Measurements from ENCODE around the gene PPARD.

PPARD gene

DNA sequence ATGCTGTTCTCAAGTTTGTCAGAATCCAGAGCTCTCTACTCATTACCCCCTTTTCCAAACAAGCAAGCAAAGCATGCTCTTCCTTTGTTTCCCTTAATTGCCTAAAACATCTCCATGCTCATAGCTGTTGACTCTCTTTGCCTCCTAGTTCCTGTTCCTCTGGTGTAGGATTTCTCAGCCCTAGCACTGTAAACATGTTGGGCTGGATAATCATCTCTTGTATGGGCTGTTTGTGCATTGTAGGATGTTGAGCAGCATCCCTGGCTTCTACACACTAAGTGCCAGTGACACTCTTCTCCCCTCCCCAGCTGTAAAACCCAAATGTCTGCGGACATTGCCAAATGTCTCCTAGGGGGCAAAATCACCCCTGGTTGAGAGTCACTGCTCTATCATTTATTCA is 14.0 kb downstream of the PPARD start:
- DNase-seq (ENCODE audit: low read depth): no peak

DNA sequence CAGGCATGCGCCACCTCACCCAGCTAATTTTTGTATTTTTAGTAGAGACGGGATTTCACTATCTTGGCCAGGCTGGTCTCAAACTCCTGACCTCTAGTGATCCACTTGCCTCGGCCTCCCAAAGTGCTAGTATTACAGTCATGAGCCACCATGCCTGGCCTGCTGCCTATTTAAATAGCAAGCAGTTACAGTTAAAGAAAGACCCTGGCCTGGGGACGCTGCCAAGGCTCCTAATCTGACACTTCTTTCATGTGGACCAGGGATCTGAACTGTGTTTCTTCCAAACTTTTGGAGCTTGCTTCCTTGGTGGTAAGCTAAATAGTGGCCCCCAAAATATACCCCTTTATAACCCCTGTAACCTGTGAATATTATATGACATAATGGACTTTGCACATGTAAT is 15.3 kb downstream of the PPARD start:
- DNase-seq (ENCODE audit: low read depth): no peak

DNA sequence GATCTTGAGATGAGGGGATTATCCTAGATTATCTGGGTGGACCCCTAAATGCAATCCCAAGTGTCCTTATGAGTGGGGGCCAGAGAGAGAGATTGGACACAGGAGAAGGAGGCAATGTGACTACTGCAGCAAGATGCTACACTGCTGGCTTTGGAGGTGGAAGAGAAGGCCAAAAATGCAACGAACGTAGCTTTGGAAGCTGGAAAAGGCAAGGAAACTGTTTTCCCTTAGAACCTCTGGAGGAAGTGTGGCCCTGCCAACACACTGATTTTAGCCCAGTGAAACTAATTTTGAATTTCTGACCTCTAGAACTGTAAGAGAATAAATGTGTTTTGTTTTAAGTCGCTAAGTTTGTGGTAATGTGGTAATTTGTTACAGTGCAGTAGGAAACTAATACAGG is 15.7 kb downstream of the PPARD start:
- DNase-seq (ENCODE audit: low read depth): no peak

DNA sequence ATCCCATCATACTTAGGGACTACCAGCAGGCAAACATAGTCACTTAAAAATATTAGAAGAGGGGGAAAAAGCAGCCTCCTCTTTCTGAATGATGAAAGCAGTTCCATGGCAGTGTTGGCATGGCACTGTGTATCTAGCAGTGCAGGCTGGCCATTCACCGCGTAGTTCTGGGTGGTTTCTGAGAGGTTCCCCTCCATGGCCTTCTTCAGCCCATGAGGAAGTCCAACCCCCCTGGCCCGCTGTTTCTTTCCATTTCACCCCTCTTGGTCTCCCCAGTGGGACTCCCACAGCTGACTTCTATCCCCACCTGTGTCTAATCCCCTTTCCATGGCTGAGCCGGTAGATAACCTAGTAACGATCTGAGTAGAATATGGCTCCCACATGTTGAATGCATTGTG is 17.0 kb downstream of the PPARD start:
- DNase-seq (ENCODE audit: low read depth): no peak

DNA sequence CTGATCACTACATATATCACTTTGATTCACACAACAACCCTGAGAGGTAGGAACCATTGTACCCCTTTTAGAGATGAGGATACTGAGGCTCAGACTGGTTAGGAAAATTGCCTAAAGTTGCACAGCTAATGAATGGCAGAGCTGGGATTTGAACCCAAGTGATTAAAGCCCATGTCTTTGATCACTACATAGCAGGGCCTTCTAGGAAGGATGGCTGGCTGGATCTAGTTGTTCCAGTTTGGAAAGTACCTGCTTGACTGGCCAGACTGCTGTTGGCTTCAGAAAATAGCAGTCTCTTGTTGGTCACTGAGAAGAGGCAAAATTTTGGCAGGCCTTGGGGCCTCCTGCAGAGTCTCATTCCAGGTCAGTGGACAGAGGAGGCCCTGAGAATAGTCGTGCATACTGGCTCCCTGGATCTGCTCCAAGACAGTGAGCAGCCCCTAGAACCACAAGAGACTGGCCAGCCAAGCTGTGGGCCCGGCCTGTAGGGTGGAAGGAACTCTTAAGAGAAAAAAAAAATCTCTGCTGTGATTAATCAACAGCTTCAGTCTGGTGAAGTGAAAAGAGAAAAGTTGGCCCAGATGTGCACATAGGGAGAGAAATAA is 17.5 kb downstream of the PPARD start:
- no peak for DNase-seq (ENCODE audit: low read depth)

DNA sequence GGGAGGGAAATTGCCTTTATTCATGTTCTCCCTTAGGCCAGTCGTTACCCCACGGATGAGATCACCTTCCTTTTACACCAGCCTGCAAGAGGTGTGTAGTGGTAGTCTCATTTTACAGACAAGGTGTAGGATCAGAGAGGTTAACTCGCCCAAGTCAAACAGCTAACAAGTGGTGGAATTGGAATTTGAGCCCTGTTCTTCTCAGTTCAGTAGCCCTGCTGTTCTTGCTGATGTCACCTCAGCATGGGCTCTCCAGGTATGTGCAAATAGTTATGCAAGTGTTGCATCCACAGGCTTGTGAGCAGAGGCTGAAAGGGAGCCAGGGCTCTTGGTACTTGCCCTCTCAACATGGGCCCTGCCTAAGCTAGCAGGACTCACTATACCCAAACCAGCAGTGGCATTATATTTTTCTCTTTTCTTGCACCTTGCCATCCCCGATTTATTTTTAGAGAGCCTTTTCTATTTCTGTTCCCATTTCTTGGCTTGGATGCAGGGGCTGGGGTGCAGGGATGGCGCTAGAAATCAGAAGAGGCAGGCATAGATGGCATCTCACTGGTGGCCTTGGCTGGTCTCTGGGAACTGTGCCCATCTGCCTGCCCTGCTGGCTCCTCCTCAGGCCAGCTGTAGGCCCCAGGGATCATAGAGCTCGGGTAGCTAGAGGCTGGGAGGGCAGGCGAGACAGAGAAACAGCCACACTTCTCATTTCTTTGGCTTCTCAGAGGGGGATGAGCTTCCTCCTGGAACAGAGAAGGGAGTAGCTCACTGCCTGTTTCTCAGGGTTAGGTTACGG is 18.2 kb downstream of the PPARD start:
- DNase-seq (ENCODE audit: low read depth): no peak

DNA sequence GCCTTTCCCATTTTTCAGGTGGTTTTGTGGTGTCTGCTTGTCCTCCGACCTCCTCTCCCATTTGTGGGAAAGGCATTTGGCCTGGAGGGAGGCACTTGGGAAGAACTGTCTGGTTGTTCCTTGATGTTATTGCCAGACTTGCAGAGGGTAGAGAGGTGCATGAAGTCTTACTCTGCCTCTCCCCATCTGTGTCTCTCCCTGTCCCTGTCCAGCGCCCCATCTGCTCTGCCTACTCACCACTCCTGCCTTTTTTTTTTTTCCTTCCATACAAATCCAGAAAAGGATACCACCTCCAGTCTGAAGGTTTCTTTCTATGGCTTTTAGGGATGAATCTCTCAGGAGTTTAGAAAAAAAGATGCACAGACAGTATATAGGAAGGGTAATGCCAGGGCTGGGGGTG is 19.8 kb downstream of the PPARD start:
- no peak for DNase-seq (ENCODE audit: low read depth)

DNA sequence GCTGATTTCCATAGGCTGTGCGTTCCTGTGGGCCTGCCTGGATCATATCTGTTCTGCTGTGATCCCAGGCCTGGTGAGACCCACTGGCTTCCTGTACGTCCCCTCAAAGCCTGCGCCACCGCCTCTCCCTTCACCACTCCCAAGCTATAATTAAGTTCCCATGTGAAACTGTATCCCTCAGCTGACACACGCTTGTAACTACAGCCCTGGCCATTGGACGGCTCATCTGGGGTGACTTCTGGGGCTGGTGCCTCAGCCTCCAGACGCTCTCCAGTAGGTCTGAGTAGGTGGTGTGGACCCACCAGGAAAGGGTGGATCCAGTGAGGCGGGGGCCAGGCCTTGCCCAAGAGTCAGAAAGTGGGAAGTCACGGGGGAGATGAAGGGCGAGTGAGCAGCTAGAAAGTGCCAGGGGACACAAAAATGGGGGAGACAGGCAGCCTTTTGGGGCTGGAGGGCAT is 21.0 kb downstream of the PPARD start:
- DNase-seq (ENCODE audit: low read depth): no peak

DNA sequence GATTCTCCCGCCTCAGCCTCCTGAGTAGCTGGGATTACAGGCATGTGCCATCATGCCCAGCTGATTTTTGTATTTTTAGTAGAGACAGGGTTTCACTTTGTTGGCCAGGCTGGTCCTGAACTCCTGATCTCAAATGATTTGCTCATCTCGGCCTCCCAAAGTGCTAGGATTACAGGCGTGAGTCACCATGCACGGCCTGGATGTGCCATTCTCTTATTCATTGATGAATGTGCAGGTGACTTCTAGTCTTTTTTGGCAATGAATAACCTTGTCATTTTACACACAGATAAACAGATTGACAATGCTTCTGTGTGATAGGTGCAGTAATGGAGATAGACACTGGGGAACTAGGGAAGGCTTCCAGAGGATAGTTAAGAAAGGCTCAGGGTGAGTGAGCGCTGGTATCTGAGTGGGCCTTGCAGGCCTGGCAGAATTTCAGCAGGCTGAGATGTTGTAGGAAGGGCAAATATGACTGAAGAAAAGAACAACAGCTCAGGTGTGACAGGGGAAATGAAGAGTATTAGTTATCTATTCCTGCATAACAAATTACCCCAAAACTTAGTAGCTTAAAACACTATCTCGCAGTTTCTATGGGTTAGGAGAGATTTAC is 23.3 kb downstream of the PPARD start:
- no peak for DNase-seq (ENCODE audit: low read depth)

DNA sequence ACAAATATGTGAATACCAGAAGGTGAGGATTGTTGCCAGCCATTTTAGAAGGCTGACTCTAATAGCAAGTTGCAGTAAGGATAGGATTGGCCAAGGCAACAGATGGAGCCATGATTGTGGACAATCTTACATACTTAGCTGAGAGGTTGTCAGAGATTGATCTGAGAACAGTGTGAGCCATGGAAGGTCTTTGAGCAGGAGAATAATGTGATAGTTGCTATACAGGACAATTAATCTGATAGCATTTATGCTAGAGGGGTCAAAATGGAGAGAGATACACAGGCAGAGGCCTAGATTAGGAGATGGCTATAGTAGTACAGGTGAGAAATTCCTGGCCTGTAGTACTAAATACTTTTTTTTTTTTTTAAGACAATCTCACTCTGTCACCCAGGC is 23.8 kb downstream of the PPARD start:
- no peak for DNase-seq (ENCODE audit: low read depth)

DNA sequence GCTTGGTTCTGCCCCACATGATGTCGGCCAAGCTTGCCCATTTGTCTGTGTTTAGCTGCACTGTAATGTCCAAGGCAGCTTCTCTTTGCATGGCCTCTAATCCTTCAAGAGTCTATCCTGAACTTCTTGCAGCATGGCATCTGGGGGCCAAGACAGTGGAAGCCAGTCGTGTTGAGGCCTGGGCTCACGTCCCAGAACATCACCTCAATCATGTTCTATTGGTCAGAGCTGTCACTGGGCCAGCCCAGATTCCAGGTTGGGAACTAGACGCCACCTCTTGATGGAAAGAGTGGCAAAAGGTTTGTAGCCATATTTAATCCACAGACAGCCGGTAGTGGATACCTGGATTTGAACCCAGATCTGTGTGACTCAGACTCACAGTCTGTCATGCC is 25.3 kb downstream of the PPARD start:
- DNase-seq (ENCODE audit: low read depth): no peak

DNA sequence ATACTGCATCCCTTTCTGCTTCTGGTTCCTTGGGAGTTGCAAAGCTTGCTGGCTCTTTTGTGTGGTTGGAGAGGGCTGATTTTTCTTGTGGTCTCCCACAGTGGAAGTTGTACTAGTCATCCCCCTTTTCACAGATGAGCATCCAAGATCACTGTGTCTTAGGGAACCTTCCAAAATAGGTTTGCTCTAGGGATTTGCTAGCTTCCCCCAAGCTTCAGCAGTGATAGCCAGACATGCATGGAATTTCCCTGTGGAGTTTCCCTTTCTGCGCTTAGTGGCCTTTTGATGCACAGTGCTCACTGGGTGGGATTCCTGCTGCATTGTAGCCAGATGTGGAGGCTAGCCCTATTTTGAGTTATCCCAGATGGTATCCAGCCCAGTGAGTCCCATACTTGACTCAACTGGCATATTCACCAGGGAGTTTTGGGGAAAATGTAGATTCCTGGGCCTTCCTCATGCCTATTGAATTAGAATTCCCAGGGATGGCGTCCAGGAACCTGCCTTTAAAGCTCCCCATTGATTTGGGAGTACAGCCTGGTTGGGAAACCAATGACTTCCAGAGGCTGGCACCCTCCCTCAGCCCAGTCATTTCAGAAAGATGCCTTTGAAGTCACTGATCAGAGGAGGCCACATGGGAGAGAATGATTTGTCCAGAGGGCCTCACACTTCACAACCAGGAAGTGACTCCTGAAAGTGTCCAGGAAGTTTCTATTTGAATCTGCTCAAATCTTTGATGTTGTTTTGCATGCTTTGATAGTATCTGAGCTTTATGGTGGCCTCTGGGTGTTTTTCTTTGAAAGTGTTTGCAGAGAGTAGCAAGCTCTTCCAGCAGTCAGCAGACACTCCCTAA is 25.9 kb downstream of the PPARD start:
- peak; percentile 18 for DNase-seq (ENCODE audit: low read depth)

DNA sequence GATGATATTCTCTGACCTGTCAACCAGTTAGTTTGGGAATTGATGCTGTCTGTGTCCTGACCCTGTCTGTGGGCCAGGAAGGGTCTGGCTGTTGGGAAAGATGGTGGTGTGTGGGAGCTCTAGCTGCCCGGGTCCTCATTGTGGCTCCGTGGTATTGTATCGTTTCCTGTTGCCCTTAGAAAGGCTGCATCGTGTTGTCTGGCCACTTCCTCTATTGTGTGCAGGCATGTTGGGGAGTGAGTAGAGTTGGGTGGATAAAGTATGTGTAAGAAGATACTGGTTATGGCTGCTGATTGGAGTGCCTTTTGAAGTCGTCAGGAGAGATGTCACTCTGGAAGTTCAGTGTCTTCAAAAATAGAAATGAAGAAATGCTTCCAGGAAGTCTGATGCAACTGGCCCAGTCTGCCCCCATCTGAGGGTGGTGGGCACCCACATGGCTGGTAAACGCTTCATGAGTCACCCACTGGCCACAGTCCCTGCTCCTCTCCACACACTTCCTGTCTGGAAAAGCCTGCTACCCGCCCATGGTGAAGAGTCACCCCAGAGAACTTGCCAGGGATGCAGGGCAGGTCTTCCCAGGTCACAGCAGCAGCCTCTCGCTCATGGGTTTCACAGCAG is 27.9 kb downstream of the PPARD start:
- peak; percentile 45 for DNase-seq (ENCODE audit: low read depth)

DNA sequence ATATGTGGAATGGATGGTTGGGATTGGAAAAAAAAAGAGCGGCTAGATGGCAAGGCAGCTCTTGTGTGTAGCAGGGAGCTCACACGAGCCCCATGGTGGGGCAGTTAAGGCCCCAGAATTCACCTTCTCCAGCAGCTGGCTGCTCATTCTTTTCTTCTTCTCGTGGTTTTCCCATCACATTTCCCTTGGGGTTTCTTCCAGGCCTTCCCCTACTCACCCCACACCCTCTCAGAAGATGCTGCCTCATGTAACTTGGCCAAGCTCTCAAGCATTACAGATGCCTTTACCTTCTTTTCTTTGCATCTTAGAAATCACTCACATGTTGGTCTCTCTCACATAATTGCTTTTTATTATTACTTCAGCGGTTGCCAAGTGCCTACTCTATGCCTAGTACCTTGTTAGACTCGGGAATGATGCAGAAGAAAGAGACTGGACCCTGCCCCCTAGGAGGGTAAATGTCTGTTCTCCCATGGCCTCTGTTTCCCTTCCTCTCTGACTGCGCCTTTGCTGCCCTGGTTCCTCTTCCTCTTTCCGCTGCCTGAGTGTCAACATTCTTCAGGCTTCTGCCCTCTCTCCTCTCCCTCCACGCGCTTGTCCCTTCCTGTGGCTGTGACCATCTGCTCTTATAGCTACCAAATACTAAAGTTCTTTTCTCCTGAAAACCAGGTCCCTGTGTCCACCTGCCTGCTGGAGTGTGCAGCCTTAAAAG is 28.6 kb downstream of the PPARD start:
- DNase-seq (ENCODE audit: low read depth): no peak

DNA sequence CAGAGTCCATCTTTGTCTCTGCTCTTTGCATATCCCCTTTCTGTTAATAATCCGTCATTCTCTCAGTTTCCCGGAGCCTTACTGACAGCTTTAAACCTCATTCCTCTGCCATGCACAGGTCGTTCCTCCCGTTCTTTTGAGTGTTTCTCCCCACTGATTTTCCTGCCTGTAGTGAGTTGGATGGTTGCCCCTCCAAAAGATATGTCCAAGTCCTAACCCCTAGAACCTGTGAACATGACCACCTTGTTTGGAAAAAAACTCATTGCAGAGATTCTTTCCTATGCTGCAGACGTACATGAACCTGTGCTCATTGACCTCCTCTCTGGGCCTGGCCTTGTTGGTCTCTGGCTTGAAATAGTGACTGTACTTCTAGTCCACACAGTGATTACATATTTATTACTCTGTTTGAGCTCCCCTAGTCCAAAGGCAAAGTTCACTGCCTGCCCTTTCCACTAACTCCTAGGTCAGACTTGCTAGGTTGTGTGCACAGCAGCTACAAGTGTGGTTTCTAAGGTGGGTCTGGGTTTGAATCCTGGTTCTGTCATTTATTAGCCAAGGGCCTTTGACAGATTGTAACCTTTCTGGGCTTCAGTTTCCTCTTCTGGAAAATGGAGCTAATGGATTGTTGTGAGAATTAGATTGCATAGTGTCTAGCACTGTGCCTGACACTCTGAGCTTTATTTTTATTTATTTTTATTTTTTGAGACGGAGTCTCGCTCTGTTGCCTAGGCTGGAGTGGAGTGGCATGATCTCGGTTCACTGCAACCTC is 29.3 kb downstream of the PPARD start:
- no peak for DNase-seq (ENCODE audit: low read depth)

DNA sequence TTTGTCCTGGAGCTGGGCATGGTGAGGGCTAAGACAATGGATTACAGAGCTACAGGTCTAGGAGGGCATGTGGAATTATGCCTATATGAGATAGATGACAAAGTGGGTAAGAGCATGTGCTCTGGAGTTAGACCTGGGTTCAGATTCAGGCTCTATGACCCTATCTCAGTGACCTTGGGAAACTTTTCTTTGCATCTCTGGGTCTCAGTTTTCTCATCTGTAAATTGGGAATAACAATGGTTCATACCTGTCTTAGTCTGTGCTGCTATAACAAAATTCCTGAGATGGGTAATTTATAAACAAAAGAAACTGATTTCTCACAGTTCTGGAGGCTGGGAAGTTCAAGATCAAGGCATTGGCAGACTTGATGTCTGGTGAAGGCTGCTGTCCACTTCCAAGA is 30.3 kb downstream of the PPARD start:
- no peak for DNase-seq (ENCODE audit: low read depth)

DNA sequence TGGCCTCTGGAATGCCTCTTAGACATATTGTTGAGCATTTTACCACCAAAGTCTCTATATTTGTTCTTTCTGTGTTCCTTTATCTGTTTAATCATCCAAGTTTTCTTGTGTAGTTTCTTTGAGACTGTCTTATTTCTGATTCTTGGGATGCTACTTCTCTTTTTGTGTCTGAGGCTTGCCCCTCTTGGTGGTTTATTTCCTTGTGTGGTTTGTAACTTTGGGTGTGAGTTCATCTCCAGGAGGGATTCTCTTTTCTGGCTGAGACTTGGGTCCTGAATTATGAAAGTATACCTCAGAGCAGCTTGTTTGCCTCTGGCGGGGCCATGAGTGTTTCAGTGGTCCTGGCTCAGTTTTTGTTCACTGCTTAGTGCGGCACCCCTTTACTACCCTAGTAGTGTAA is 33.9 kb downstream of the PPARD start:
- no peak for DNase-seq (ENCODE audit: low read depth)

DNA sequence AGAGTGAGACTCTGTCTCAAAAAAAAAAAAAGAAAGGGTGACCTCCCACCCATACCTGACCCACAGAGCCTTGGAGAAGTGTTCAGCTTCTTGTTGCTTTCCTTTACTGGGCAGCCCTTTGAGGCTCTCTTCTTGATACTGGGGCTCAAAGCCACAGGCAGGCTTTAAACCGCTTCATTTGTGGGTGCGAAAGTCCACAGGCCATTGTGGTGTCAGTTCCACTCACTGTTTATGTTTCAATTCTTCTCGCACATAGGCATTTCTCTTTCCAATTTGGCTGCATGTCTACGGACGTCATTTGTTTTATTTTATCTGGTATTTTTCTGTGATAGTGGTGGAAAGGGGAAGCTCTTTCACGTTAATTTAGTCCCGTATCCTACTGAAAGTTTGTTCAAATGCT is 34.6 kb downstream of the PPARD start:
- no peak for DNase-seq (ENCODE audit: low read depth)

DNA sequence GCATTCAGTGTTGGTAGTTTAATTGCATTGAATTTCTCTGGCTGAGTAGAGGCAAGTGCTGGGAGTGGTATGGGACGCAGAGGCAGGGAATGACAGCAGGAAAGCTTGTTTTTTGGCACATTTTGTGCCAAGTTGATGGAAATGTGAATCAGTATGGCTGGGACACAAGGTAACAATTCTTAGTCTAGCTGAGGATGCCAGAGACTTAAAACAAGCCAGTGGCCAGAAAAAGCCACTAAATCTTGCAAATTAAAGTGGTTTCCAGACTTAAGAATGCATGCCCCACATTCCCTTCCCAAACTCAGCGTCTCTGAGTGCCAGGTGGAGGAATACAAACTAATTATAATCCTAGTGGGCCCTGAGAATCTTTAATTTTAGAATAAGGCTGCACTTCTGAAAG is 35.9 kb downstream of the PPARD start:
- DNase-seq (ENCODE audit: low read depth): no peak

DNA sequence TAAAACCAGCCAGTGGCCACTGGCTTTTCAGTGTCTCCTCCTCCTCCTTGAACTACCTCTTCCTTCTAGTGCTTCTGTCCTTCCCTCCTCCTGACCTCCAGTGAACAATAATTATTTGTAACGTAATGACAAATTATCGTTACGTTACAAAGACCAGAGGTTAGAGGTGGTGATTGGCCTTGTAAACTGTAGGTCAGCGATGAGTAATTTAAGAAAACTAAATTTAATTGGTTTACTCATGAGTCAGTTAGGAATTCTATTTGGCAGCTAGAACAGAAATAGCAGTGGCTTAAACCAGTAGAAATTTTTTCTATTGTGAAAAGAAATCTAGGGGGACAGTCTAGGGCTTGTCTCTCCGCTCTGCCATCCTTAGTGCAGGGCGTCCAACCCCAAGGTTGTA is 38.8 kb downstream of the PPARD start:
- DNase-seq (ENCODE audit: low read depth): no peak

DNA sequence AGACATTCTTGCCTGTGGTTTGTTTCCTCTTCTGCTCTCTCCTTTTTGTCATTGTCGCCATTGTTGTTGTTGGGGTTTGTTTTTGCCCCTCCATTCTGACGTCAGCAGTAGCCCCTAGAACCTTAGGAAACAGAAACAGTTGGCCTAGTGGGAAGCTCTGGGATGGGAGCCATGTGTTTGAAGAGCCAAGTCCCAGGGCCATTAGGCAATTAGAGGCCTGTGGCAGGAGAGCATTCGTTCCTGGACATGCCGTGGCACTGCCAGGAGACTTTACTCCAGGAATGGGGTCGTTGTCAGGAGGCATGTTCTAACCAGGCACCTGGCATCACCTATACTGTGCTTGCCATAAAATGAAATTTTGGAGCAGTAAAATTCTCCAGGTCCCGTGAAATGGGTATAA is 39.7 kb downstream of the PPARD start:
- DNase-seq (ENCODE audit: low read depth): no peak
